GM10248 (cell line): ENCODE results near the gene NEU2.
A peak's percentile ranks its signal among the peaks of the same experiment; 100 is the strongest.

ENCODE experiments used
- CTCF ChIA-PET: fragments of 300-600 bp; sonication (Branson Sonifier 250); formaldehyde crosslinking; extraction: SDS; loops from one replicate; lab custom pipeline; 2021; ENCODE audit warnings: antibody characterized with exemption; lab: Yijun Ruan, JAX
- POLR2A ChIA-PET: fragments of 350-650 bp; sonication (Branson Sonifier 250); formaldehyde crosslinking; extraction: SDS; loops from one replicate; lab custom pipeline; 2020; ENCODE audit warnings: antibody characterized with exemption; lab: Yijun Ruan, JAX
- DNase-seq: peaks from one replicate; pipeline ENCODE4 v3.0.0; 2012; ENCODE audit errors: extremely low spot score
- TF ChIP-seq, protein P1 (sequence below): IDR thresholded peaks from 2 replicates; pipeline ENCODE4 v1.5.1; 2012; ENCODE audit warnings: mild to moderate bottlenecking, low read depth; ENCODE audit errors: extremely low read depth, missing control alignments, control extremely low read depth

Gene NEU2

DNA sequence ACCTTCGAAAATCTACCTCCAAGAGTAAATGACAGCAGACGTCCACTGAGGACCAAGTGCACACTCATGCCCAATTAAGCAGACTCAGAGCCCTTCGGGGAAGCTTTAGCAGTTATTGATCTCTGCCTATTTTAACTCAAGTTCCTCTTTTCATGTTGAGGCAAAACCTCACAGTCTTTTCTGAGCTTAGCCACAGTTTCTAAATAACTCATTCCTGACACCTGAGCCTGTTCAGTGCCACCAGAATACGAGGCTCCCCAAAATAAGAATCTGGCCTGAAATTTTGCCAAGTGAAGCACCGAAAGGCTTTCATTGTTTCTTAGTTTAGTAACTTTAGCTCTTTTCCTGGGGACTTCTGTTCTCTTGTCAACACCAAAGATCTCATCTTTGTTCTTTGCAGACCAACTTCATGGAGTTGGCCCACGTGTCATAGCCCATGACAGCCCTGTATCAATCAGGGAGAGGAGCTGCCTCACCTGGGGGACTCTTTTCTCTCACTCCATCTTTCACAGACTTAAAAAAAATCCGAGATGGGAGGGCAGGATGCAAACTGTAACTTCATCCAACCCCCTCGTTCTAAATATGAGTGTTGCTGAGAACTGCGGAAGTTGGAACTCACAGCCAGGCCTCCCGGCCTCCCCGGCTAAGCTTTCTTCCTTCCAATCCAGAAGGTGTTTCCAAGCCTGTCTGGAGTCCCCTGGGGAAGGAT, 49.9 kb downstream of the NEU2 start:
- DNase-seq, result peak; percentile 77
- CTCF ChIA-PET, result interaction anchor here (0.7 to 4.9 kb wide), 10 partner anchors 10 to 61 kb away, joined by 3 to 55 read pairs (median 5); partner anchors contain the start of gene INPP5D
- TF ChIP-seq, protein P1, sequence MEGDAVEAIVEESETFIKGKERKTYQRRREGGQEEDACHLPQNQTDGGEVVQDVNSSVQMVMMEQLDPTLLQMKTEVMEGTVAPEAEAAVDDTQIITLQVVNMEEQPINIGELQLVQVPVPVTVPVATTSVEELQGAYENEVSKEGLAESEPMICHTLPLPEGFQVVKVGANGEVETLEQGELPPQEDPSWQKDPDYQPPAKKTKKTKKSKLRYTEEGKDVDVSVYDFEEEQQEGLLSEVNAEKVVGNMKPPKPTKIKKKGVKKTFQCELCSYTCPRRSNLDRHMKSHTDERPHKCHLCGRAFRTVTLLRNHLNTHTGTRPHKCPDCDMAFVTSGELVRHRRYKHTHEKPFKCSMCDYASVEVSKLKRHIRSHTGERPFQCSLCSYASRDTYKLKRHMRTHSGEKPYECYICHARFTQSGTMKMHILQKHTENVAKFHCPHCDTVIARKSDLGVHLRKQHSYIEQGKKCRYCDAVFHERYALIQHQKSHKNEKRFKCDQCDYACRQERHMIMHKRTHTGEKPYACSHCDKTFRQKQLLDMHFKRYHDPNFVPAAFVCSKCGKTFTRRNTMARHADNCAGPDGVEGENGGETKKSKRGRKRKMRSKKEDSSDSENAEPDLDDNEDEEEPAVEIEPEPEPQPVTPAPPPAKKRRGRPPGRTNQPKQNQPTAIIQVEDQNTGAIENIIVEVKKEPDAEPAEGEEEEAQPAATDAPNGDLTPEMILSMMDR, result no peak
- POLR2A ChIA-PET, result interaction anchor here (1.3 to 4.1 kb wide), 4 partner anchors 10 to 25 kb away, joined by 4 to 28 read pairs (median 6); partner anchors contain the start of gene INPP5D

DNA sequence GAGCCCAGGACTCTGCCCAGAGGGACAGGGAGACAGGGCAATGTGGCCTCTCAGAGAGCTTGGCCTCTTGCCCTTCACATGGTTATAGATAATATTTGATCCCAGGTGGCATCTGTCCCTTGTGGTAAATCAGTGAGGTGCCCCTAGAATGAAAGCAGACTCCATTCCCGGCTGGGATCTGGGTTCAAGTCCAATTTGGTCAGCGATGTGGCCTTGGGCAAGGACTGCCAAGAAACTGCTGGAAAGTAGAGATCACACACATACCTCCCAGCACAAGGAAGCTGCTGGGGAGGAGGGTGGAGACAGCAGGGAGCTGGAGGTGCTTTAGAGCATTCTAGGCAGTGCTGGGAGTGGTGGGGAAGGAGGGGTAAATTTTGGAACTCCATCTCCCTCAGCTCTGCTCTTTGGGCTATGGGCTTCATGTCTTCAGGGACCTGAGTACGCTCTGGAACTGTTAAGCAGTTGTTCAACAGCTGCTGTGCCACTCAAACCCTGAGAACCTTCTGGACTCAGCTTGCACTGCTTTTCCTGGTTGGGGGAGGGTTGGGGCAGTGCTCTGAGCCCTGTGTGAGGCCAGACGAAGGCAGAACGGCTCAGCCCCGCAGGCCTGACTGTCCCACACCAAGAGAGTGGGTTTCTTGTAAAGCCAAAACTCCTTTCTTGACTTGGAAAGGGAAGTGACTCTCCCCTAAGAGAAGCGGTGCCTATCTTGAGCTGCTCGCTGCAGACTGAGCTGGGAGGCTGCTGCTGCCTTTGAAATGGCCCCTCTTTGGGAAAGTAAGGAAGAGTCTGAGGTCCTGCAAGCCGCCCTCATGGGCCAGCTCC, 50.7 kb downstream of the NEU2 start:
- TF ChIP-seq, protein P1, result no peak
- CTCF ChIA-PET, result interaction anchor here (0.7 to 4.9 kb wide), 8 partner anchors 9 to 60 kb away, joined by 3 to 55 read pairs (median 7); partner anchors contain the start of gene INPP5D
- DNase-seq, result no peak
- POLR2A ChIA-PET, result interaction anchor here (0.7 to 4.1 kb wide), 5 partner anchors 9 to 24 kb away, joined by 4 to 28 read pairs (median 4); partner anchors contain the start of gene INPP5D

DNA sequence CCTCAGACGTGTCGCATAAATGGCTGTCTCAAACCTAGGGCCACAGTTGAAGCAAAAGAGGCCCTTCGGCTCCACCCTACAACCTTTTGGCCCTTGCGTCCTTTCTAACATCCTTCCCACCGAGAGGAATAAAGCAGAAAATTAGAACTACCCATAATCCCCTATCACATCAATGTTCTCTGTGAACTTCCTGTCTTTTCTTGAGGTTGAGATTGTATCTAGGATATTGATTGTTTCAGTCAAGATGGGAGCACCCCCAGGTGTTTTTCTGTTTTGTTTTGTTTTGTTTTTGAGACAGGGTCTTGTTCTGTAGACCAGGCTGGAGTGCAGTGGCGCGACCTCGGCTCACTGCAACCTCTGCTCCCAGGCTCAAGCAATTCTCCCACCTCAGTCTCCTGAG, 51.3 kb downstream of the NEU2 start:
- CTCF ChIA-PET, result interaction anchor here (2.6 to 4.9 kb wide), 3 partner anchors 16 to 30 kb away, joined by 10 to 55 read pairs (median 51); partner anchors contain the start of gene INPP5D
- POLR2A ChIA-PET, result interaction anchor here (0.7 to 4.1 kb wide), 2 partner anchors 9 to 23 kb away, joined by 4 to 28 read pairs; partner anchors contain the start of gene INPP5D
- no peak for DNase-seq
- TF ChIP-seq, protein P1, result no peak

DNA sequence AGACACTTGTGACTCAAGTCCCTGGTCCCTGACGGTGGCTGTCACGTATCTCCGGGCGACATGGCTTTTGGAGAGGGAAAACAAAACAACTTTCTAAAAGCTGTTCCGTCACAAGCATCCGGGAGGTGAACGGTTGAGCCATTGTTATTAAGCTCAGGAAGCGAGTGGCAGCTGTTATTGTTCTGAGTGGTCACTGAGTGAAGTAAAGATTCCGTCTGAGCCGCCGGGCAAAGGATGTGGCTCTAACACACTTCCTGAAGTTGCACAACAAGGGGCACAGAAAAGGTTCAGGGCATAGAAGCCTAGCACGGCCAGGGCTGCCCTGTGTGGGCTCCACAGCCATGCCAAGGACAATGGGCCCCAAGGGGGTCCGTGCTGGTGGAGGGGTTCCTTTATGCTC, 52.0 kb downstream of the NEU2 start:
- ChIA-PET CTCF (interaction anchor here (1.1 to 4.9 kb wide), 4 partner anchors 15 to 31 kb away, joined by 3 to 55 read pairs (median 30); partner anchors contain the start of gene INPP5D), POLR2A (interaction anchor here (4.1 kb wide), 1 partner anchor 24 kb away, joined by 28 read pairs; the partner anchor contains the start of gene INPP5D)
- TF ChIP-seq, protein P1, result no peak
- DNase-seq, result no peak
